ENCODE results near the gene CDKL2. TPM values are rescaled to one million over a fixed set of nuclear protein-coding genes. Genes with fewer than 3 reads are reported as not detected.

CDKL2 gene
- total RNA-seq = 1 to 10 TPM in 1 of 2 experiments, under 1 TPM in 1; 0.45 to 1.1 TPM

DNA sequence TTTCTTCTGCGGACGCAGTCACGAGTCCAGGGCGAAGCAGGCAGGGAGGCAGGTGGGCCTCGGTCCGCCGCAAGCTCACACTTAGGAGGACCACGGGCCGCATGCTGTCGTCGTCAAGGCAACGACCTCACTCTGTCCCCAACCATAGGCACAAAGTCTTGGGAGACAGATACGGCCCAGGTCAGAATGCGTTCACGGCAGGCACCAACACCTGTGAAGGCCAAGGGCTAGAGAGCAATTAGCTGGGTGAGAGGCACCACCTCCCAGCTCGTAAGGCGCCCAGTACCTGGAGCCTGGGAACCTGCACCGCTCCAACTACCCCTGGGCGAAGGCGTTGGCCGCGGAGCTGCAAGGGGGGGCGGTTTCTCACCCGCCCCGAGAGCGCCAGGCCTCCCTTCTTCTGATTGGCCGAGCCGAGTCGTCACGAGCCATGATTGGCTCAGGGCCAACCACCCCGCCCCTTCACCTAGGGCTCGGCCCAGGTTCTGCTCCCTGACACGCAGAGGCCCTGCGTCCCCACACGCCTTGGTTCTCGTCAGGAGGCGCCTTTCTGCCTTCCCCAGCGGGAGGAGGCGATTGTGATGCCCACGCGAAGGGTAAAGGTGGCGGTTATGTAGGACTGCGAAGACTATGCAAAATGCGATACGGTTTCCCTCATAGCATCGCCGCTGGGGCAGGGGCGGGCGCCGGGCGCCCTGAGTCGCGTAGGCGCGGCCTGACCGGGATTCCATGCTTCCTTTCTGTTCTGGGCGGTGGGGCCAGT, at the start of gene CDKL2:
TSS of gene CDKL2 (minus strand) at position 355 of the 763 bp plus-strand sequence. CDS start 4,540 bp downstream, outside the sequence.

DNA sequence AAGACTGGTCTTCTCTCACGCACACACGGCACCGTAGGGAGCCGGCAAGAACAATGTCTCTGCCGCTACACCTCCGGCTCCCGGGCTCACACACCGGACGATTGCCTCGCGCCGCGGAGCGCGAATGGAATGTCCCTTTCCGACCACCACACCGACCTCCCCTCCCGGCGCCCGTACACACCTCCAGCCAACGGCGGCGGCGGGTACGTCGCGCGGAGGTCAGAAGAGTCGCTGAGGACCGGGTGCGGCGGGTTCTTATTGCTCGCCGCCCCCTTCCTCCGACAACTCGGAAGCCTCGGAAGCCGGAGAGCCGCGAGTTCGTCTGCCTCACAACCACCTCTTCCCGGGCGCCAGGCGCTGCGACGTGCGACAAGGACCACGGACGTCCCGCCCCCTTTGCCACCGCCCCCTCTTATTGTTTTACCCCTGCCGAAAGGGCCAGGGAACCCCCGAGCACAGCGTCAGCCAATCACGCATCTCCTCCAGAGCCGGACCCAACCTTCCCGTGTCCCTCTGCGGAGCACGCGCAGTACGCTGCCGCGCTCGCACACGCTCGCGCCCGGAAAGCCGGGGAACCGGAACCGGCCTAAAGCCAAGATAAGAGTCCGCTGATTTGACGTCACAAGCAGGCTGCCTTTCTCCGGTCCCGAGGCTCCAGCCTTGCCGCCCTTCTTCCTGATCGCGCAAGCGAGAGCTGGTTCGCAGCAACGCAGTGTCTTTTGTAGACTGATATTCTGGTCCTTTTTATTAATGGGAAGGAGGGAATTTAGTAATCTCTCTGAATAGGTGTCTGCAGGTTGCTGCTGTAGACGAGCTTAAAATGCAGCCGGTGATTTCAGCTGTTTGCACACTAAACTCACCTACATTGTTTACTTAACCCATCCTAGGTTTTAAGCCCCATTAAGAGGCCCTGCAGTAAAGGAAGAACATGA, 43.0 kb upstream of the CDKL2 start, which contains the start of gene G3BP2:
TSS of gene G3BP2 (minus strand) at position 385 of the 932 bp plus-strand sequence. CDS start 11,386 bp downstream, outside the sequence.

DNA sequence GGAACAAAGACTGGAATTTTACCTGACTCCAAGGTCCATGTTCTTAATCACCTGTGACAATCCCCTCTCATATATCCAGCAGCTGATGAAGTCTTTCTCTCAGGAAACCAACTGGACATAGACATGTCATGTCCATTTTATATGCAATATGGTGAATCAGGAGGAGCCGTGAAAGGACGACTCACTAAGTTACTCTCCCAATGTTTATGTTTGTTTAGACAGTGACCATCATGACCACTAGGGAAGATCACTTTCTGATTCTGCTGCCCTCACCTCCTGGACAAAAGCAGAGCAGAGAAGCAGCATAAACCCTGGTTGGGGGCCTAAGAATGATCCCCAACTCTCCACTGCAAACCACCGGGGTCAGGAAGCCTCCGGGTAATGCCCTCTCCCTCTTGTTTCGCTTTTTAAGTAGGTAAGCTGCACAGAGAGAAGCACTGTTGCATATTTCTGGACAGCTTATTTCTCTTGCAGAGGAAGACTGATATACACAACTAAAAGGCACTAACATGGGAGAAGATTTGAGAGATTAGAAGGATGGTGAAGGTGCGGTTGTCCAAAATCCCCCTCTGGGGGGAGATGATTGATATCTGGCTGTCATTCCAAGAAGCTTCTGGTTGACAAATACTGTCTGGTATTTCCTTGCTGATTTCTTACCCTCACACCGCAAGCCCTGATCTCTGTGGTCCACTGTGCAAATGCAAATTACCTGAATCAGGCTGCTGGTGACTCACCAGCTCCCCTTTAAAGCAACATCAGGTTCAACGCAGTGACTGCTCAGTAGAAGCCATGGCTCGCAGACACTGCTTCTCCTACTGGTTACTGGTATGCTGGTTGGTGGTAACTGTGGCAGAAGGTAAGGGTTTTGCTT, 74.8 kb downstream of the CDKL2 start, which contains the start of gene ODAPH:
TSS of gene ODAPH (plus strand) at position 773 of the 871 bp plus-strand sequence. CDS start at position 790, 17 bp downstream.

Other genes with a start within 250 kb of the CDKL2 start
- gene RCHY1, start 116.1 kb downstream of the CDKL2 start, total RNA-seq = 10 to 100 TPM; 27.5 to 31.7 TPM
- gene THAP6, start 116.1 kb downstream of the CDKL2 start, total RNA-seq = 10 to 100 TPM; 16.5 to 20.5 TPM
- not detected for gene ODAPH, start 74.5 kb downstream of the CDKL2 start, total RNA-seq
- 100 to 1,000 TPM; 149 to 159 TPM for gene G3BP2, start 42.9 kb upstream of the CDKL2 start, total RNA-seq
- 10 to 100 TPM; 40.5 to 41.8 TPM for gene USO1, start 94.0 kb upstream of the CDKL2 start, total RNA-seq

Data from activated naive CD4-positive, alpha-beta T cell treated with anti-CD3 and anti-CD28 coated beads, Interleukin-2, amount 10 ng/mL, durations not matched to agents 5 hours and 36 hours (primary cell).